ENCODE measurements around the gene RTF2. TPM values are rescaled to one million over a fixed set of nuclear protein-coding genes. Genes with fewer than 3 reads are reported as not detected.
"Not testable (repeated sequence)": the region's sequence is repeated elsewhere in the genome, so short reads cannot be mapped to it uniquely, and the experiment has no call there.

The RTF2 gene
- total RNA-seq, 1 donor from 2014 or later, result 75.3 TPM

- TF ChIP-seq CTCF (conservative IDR thresholded peaks at IDR 0.05), result no peak
- Mint-ChIP-seq H3K4me1 (no peaks in the 10 kb centered on the region), H3K9me3 (no peaks in the 10 kb centered on the region), H3K4me3 (no peak overlapping the region), H3K36me3 (ENCODE audit: low read depth) (no peaks in the 10 kb centered on the region), H3K27ac (ENCODE audit: unreplicated experiment) (no peak overlapping the region), H3K27me3 (ENCODE audit: low read depth) (no peaks in the 10 kb centered on the region)
- DNase-seq (ENCODE audit: low read depth, low spot score), result no peak
Observed at GRCh38 chr20:56527521-56527920, 59.1 kb downstream of the RTF2 start.

- not testable (repeated sequence) for H3K36me3 Mint-ChIP-seq (ENCODE audit: low read depth); H3K4me1 Mint-ChIP-seq; DNase-seq (ENCODE audit: low read depth, low spot score); H3K9me3 Mint-ChIP-seq; H3K27me3 Mint-ChIP-seq (ENCODE audit: low read depth); H3K4me3 Mint-ChIP-seq
- peak within 1 kb of the TSS; percentile 86 for H3K27ac Mint-ChIP-seq (ENCODE audit: unreplicated experiment)
Observed at GRCh38 chr20:56532946-56533345, 64.5 kb downstream of the RTF2 start, which contains the start of gene FAM209B. FAM209B (plus strand) TSS chr20:56533246; CDS start chr20:56533342, 96 bp downstream.

- H3K4me3 Mint-ChIP-seq, result no peak overlapping the region
- no peaks in the 10 kb centered on the region for H3K36me3 Mint-ChIP-seq (ENCODE audit: low read depth)
- H3K27me3 Mint-ChIP-seq (ENCODE audit: low read depth), result no peaks in the 10 kb centered on the region
- no peaks in the 10 kb centered on the region for H3K4me1 Mint-ChIP-seq
- no peak for DNase-seq (ENCODE audit: low read depth, low spot score)
- no peak overlapping the region for H3K27ac Mint-ChIP-seq (ENCODE audit: unreplicated experiment)
- no peak for TF ChIP-seq CTCF (conservative IDR thresholded peaks at IDR 0.05)
- no peaks in the 10 kb centered on the region for H3K9me3 Mint-ChIP-seq
Observed at GRCh38 chr20:56537997-56538396, 69.6 kb downstream of the RTF2 start.

- no peak for DNase-seq (ENCODE audit: low read depth, low spot score)
- H3K4me1 Mint-ChIP-seq, result no peaks in the 10 kb centered on the region
- TF ChIP-seq CTCF (conservative IDR thresholded peaks at IDR 0.05), result no peak
- no peak overlapping the region for H3K4me3 Mint-ChIP-seq
- no peaks in the 10 kb centered on the region for H3K36me3 Mint-ChIP-seq (ENCODE audit: low read depth)
- no peak overlapping the region for H3K27ac Mint-ChIP-seq (ENCODE audit: unreplicated experiment)
- peaks cover 2% of the 10 kb centered on the region for H3K27me3 Mint-ChIP-seq (ENCODE audit: low read depth)
- H3K9me3 Mint-ChIP-seq, result no peaks in the 10 kb centered on the region
Observed at GRCh38 chr20:56540415-56540814, 72.0 kb downstream of the RTF2 start.

- H3K4me1 Mint-ChIP-seq, result no peaks in the 10 kb centered on the region
- H3K9me3 Mint-ChIP-seq, result peaks cover 2% of the 10 kb centered on the region
- DNase-seq (ENCODE audit: low read depth, low spot score), result no peak
- H3K27me3 Mint-ChIP-seq (ENCODE audit: low read depth), result peaks cover 8% of the 10 kb centered on the region
- H3K4me3 Mint-ChIP-seq, result no peak overlapping the region
- H3K36me3 Mint-ChIP-seq (ENCODE audit: low read depth), result no peaks in the 10 kb centered on the region
- H3K27ac Mint-ChIP-seq (ENCODE audit: unreplicated experiment), result no peak overlapping the region
- TF ChIP-seq CTCF (conservative IDR thresholded peaks at IDR 0.05), result no peak
Observed at GRCh38 chr20:56542489-56543030, 74.1 kb downstream of the RTF2 start.

- H3K4me1 Mint-ChIP-seq, result no peaks in the 10 kb centered on the region
- H3K27me3 Mint-ChIP-seq (ENCODE audit: low read depth), result peaks cover 3% of the 10 kb centered on the region
- TF ChIP-seq CTCF (conservative IDR thresholded peaks at IDR 0.05), result no peak
- no peak overlapping the region for H3K27ac Mint-ChIP-seq (ENCODE audit: unreplicated experiment)
- no peak overlapping the region for H3K4me3 Mint-ChIP-seq
- peaks cover 9% of the 10 kb centered on the region for H3K9me3 Mint-ChIP-seq
- no peak for DNase-seq (ENCODE audit: low read depth, low spot score)
- H3K36me3 Mint-ChIP-seq (ENCODE audit: low read depth), result peaks cover 3% of the 10 kb centered on the region
Observed at GRCh38 chr20:56551571-56551970, 83.1 kb downstream of the RTF2 start.
